GM18861 (cell line): ENCODE measurements around the gene TECPR2.
"Not testable (repeated sequence)": the region's sequence is repeated elsewhere in the genome, so short reads cannot be mapped to it uniquely, and the experiment has no call there.

Experiments used
- ATAC-seq: cut with Tn5 transposase; IDR thresholded peaks from one replicate; pipeline ENCODE4 v1.9.1; 2021; ENCODE audit not compliant: unreplicated experiment

Gene TECPR2

GRCh38 chr14:102525219-102525928, 162.6 kb downstream of the TECPR2 start:
- ATAC-seq: peak; percentile 26

GRCh38 chr14:102525929-102526497, 163.3 kb downstream of the TECPR2 start:
- no peak for ATAC-seq

- ATAC-seq: no peak
Measured at GRCh38 chr14:102528431-102529170, 165.9 kb downstream of the TECPR2 start.

GRCh38 chr14:102530828-102531478, 168.2 kb downstream of the TECPR2 start:
- no peak for ATAC-seq

- no peak for ATAC-seq
Measured at GRCh38 chr14:102532204-102532658, 169.5 kb downstream of the TECPR2 start.

- ATAC-seq: no peak
Measured at GRCh38 chr14:102537981-102538601, 175.3 kb downstream of the TECPR2 start.

- ATAC-seq: no peak
Measured at GRCh38 chr14:102538602-102539543, 176.1 kb downstream of the TECPR2 start.

GRCh38 chr14:102539544-102540314, 177.0 kb downstream of the TECPR2 start:
- ATAC-seq: no peak

- ATAC-seq: no peak
Measured at GRCh38 chr14:102540315-102541028, 177.7 kb downstream of the TECPR2 start.

GRCh38 chr14:102541029-102541491, 178.3 kb downstream of the TECPR2 start:
- not testable (repeated sequence) for ATAC-seq

GRCh38 chr14:102541771-102542170, 179.0 kb downstream of the TECPR2 start:
- no peak for ATAC-seq

GRCh38 chr14:102544046-102544746, 181.5 kb downstream of the TECPR2 start:
- no peak for ATAC-seq

- no peak for ATAC-seq
Measured at GRCh38 chr14:102544747-102545460, 182.2 kb downstream of the TECPR2 start.

- ATAC-seq: no peak
Measured at GRCh38 chr14:102545461-102546265, 182.9 kb downstream of the TECPR2 start.

- ATAC-seq: no peak
Measured at GRCh38 chr14:102548616-102549240, 186.0 kb downstream of the TECPR2 start.

GRCh38 chr14:102550927-102551401, 188.2 kb downstream of the TECPR2 start:
- ATAC-seq: not testable (repeated sequence)
